ENCODE data around the gene RCOR1.

Gene RCOR1

GRCh38 chr14:102728501-102728900 lies 136.1 kb downstream of the RCOR1 start:
- DNase-seq = no peak

- DNase-seq = no peak
Measured at GRCh38 chr14:102729268-102729667, 136.8 kb downstream of the RCOR1 start.

GRCh38 chr14:102729825-102730224 lies 137.4 kb downstream of the RCOR1 start:
- DNase-seq = no peak

GRCh38 chr14:102731101-102731870 lies 138.8 kb downstream of the RCOR1 start:
- DNase-seq = no peak

GRCh38 chr14:102731871-102732800 lies 139.7 kb downstream of the RCOR1 start:
- DNase-seq = no peak

GRCh38 chr14:102732924-102733323 lies 140.5 kb downstream of the RCOR1 start:
- DNase-seq = no peak

GRCh38 chr14:102733326-102733725 lies 140.9 kb downstream of the RCOR1 start:
- DNase-seq = no peak

GRCh38 chr14:102734436-102734835 lies 142.0 kb downstream of the RCOR1 start:
- DNase-seq = no peak

GRCh38 chr14:102736956-102737355 lies 144.5 kb downstream of the RCOR1 start:
- DNase-seq = no peak

- DNase-seq = no peak
Measured at GRCh38 chr14:102737402-102738372, 145.2 kb downstream of the RCOR1 start.

- DNase-seq = no peak
Measured at GRCh38 chr14:102738373-102739189, 146.1 kb downstream of the RCOR1 start.

- no peak for DNase-seq
Measured at GRCh38 chr14:102739190-102739469, 146.7 kb downstream of the RCOR1 start.

- DNase-seq = no peak
Measured at GRCh38 chr14:102746634-102747438, 154.4 kb downstream of the RCOR1 start.

- DNase-seq = no peak
Measured at GRCh38 chr14:102748806-102749205, 156.4 kb downstream of the RCOR1 start.

- DNase-seq = no peak
Measured at GRCh38 chr14:102749393-102750305, 157.2 kb downstream of the RCOR1 start.

- no peak for DNase-seq
Measured at GRCh38 chr14:102750376-102750775, 157.9 kb downstream of the RCOR1 start.

- DNase-seq = no peak
Measured at GRCh38 chr14:102751088-102751487, 158.6 kb downstream of the RCOR1 start.

GRCh38 chr14:102752239-102752847 lies 159.9 kb downstream of the RCOR1 start:
- no peak for DNase-seq

Data from CD4-positive, alpha-beta T cell treated with Interleukin-4 for 1 hour (primary cell).